NOMO-1 (cell line): Measurements from ENCODE around the gene ZAR1.
"Not testable (repeated sequence)": the region's sequence is repeated elsewhere in the genome, so short reads cannot be mapped to it uniquely, and the experiment has no call there.

Source experiments
- DNase-seq, 2 experiments: peaks; one replicate each; lab custom pipeline; 2025; ENCODE audit not compliant: unreplicated experiment in 2 of 2; lab: John Stamatoyannopoulos, UW

ZAR1 gene

GRCh38 chr4:48490012-48490679 lies at the start of gene ZAR1:
Gene ZAR1 (plus strand): TSS chr4:48490252. CDS start chr4:48490292, 40 bp downstream.
- DNase-seq: no peak

DNA sequence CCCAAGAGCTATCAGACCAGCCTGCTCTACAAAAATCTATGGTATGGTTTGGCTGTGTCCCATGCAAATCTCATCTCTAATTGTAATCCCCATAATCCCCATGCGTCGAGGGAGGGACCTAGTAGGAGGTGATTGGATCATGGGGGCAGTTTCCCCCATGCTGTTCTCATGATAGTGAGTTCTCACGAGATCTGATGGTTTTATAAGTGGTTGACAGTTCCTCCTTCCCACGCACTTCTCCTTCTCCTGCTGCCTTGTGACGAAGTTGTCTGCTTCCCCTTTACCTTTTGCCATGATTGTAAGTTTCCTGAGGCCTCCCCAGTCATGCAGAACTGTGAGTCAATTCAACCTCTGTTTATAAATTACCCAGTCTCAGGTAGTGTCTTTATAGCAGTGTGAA lies 49.1 kb upstream of the ZAR1 start:
- DNase-seq: peak in 1 of 2 experiments; percentile 16

- no peak for DNase-seq
Observed at GRCh38 chr4:48445704-48446103, 44.3 kb upstream of the ZAR1 start.

DNA sequence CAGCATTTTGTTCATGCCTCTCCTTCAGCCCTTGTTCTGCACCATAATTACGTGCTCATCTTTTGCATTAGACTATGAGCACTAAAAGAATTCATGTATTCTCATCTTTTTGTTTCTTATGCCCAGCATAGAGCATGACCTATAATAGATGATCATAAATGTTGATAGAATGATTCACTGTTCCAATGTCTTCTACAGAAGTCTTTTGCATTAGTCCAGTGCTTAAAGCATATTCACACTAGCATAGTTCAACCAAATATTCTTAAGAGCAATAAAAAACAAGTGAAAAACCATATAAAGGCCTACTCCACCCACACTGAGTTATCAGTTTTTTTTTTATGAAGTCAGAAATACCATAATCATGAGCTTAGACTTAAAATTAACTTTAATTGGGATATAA lies 43.4 kb upstream of the ZAR1 start:
- DNase-seq: no peak

DNA sequence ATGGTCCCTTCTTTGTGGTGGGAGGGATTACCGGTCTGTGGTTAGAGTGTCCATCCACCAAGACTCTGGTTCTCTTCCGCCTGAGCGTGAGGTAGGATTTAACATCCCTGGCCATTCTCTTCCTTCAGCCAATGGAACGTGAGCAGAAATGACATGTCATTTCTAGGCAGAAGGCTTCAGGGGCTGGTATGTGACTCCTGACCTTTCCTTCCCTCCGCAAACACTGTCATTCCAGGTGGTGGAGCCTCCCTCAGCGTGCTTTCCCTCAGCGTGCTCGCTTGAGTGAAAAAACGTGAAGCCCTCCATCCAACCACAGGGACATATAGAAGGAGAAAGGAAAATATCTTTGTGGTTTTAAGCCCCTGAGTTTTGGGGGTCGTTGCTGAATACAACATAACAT lies 40.9 kb upstream of the ZAR1 start:
- no peak for DNase-seq

DNA sequence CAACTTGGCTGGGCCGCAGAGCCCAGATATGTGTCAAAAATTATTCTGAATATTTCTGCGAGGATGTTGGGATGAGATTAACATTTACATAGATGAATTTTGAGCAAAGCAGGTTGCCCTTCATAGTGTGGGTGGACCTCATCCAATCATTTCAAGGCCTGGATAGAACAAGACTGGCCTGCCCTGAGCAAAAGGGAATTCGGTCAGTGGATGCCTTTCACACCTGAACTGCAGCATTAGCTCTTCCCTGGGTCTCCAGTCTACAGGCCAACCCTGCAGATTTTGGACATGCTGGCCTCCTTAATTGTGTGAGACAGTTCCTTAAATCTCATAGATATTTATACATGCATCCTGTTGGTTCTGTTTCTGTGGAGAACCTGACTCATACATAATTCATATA lies 39.3 kb upstream of the ZAR1 start:
- no peak for DNase-seq

DNA sequence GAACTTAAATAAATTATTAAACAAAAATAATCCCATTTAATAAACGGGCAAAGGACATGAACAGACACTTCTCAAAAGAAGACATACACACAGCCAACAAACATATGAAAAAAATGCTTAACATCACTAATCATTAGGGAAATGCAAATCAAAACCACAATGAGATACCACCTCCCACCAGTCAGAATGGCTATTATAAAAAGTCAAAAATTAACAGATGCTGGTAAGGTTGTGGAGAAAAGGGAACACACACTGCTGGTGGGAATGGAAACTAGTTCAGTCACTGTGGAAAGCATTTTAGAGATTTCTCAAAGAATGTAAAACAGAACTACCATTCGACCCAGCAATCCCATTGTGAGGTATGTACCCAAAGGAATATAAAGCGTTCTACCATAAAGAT lies 38.4 kb upstream of the ZAR1 start:
- DNase-seq: not testable (repeated sequence)

DNA sequence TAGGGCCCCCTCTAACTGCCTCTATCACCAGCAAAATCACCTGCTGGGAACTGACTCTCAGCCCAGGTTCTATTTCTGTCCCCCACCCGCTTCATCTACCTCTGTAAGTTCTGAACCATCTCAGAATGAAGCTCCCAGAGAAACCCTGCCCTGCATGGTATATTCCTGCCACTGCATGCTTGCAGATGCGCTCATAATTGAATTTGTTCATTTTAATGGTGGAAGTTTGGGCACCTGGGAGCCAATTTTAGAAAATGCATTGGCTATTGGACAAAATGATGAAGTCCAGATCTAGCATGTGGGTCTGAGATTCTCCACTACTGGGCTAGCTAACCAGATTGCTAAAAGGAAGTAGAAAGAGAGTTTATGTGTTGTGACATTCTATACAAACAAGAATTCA lies 35.5 kb upstream of the ZAR1 start:
- no peak for DNase-seq

DNA sequence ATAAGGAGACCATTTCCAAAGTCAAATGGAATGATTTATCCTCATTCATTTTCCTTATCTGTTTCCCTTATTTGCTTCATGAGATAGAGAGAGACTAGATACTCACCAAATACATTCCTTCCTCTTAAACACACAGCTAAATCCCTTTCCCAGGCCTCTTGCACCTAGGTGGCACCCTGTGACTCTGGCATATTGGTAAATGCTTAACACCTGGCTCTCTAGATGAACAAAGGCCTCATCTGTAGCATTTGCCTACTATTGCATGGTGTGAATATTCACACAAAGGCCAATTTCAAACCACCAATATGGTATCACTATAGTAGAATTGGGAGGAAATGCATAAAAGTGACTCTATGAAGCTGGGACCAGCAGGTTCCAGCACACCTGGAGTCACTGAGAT lies 29.1 kb upstream of the ZAR1 start:
- no peak for DNase-seq

DNA sequence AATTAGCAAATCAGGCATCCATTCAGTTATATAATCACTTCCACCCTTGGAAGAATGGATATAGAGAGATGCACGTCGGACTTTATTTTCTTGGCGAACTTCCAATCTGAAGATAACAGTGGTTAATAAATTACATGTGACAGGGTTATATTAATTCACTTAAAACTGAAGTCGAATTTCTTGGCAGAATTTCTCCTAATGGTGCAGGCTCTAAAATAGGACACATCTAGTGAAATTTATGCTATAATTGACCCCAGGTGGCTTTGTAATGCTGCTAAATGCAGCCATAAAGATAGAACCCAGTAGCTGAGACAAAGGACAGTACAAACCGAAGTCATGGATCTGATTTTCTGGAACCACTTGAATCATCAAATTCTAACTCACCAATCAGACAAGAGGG lies 27.7 kb upstream of the ZAR1 start:
- no peak for DNase-seq

DNA sequence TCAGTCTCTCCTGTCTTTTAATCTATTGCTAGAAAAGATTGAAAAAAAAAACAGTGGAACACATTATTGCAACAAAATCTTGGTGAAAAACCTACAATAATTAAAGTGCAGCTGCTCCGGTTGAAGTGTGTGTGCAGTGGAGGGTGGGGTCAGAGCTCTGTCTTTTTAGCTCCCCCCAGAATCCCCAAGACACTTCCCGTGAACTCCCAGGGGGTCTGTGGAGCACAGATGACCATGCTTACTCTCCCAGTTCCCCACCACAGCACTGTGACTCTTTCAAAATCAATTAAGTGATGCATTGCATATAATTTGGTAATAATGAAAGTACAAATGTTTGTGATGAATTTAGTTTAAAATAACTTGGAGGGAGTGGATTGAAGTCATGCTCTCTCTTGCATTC lies 22.6 kb upstream of the ZAR1 start:
- no peak for DNase-seq

DNA sequence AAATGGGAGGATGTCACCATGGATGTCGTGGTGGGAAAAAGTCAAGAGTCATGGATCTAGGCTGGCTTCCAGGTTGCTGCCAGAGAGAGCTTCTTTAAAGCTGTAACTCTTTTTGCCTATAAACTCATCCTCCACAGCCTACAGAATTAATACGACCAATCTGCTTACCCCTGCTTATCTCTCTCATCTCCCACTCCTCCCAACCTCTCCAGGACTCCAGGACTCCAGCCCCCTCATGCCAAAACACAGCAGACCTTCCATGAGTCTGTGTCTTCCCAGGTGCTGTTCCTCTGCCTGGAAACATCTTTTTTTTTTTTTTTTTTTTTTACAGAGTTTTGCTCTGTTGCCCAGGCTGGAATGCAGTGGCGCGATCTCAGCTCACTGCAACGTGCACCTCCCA lies 22.2 kb upstream of the ZAR1 start:
- DNase-seq: no peak

GRCh38 chr4:48470137-48470536 lies 19.9 kb upstream of the ZAR1 start:
- no peak for DNase-seq

GRCh38 chr4:48470570-48470969 lies 19.5 kb upstream of the ZAR1 start:
- no peak for DNase-seq

GRCh38 chr4:48472794-48473193 lies 17.3 kb upstream of the ZAR1 start:
- no peak for DNase-seq

- DNase-seq: no peak
Observed at GRCh38 chr4:48475770-48476169, 14.3 kb upstream of the ZAR1 start.

DNA sequence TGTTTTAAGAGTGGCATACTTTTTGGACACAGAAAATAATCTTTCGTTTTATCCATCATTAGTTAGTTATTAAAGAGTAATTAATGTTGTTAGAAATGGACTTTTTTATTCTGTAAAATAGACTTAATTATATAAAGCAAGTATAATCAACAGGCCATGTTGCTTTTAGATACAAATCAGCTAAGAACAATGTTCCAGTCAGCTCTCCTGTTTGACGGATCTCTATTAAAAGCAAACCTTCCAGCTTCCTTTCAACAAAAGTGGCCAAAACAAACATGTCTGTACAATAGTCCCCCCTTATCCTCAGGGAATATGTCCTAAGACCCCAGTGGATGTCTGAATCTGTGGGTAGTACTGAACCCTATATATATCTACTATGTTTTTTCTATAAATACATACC lies 11.8 kb upstream of the ZAR1 start:
- DNase-seq: no peak

DNA sequence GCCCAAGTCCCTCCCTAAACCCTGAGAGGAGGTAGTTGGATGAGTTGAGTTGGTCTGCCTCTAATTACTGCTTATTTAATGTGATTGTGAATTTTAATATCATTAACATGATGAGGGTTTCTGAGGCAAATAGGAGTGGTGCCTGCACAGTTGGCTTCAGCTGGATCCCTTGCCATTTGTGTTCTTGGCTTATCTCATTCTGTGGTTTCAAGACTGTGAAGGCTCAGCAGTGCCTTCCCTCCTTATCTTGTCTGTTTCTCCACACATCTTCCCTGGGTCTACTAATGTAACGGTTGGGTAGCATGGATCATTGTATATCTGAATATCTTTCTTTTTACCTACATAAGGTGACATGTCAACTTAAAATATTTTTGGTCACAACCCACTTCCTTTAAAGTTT lies 8.5 kb upstream of the ZAR1 start:
- DNase-seq: no peak

DNA sequence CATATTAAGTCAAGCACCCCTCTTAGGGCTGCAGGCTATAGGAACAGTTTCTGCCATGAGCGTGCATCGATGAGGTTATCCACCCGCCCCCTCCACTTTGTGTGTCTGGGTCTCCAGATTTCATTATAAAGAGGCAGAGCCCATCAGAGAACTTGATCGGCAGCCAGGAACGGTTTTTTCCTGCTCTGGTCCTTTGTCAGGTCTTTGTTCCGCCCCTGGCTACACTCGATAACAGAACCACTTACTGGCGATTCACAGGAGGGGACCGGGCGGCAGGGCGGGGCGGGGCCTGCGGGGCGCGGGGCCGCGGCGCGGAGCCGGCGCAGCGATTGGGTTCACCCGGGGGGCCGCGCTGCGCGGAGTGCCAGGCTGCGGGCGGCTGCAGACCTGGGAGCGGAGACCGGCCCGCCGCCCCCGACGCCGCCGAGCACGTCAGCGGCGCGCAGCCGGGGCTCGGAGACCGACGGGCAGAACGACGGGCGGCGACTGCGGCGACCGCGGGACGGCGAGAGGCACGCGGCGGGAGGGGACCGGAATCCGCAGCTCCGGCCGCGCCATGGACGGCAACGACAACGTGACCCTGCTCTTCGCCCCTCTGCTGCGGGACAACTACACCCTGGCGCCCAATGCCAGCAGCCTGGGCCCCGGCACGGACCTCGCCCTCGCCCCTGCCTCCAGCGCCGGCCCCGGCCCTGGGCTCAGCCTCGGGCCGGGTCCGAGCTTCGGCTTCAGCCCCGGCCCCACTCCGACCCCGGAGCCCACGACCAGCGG lies 6.9 kb upstream of the ZAR1 start, which contains the start of gene SLC10A4:
TSS of gene SLC10A4 (plus strand) at position 338 of the 771 bp plus-strand sequence. CDS start at position 557, 219 bp downstream.
- peak; percentile 13 to 32 for DNase-seq

DNA sequence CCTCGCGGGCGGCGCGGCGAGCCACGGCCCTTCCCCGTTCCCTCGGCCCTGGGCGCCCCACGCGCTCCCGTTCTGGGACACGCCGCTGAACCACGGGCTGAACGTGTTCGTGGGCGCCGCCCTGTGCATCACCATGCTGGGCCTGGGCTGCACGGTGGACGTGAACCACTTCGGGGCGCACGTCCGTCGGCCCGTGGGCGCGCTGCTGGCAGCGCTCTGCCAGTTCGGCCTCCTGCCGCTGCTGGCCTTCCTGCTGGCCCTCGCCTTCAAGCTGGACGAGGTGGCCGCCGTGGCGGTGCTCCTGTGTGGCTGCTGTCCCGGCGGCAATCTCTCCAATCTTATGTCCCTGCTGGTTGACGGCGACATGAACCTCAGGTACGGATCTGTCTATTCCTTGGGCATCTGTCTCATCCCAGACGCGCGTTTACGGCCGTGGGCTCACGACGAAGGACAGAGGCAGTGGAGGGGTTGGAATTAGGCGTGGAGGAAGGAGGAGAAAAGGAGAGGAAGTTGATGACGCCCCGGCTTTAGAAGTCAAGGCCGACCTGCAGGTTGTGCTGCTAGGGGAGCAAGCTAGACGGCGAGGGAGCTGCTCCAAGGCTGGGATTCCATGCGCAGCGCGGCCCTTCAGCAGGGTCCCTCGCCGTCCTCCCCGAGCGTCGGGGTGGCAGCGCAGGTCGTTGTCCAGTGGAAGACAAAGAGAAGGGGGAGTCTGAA lies 6.1 kb upstream of the ZAR1 start:
- no peak for DNase-seq

DNA sequence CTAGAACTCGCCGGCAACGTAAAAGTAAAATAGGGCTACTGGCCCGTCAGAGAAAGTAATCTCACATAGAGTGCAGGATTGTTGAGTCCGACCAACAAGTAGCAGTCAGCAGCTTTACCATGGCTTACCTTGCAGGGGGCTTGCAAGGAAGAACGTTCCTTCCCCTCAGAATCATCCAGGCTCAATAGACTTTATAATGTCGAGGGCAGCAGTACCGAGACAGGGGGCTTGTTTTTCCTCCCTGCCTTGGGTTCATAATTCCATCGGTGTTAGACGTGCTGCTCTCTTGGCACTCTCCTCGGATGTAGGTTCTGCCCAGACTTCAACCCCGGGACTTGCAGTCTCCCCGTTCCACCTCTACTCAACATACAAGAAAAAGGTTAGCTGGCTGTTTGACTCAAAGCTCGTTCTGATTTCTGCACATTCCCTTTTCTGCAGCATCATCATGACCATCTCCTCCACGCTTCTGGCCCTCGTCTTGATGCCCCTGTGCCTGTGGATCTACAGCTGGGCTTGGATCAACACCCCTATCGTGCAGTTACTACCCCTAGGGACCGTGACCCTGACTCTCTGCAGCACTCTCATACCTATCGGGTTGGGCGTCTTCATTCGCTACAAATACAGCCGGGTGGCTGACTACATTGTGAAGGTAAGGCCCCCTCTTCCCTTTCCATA lies 5.4 kb upstream of the ZAR1 start:
- DNase-seq: no peak
